Naive thymus-derived CD4-positive, alpha-beta T cell (primary cell): ENCODE measurements around the gene NSMF. TPM values are rescaled to one million over a fixed set of nuclear protein-coding genes. Genes with fewer than 3 reads are reported as not detected.
A peak's percentile ranks its signal among the peaks of the same experiment; 100 is the strongest.
"Not testable (repeated sequence)": the region's sequence is repeated elsewhere in the genome, so short reads cannot be mapped to it uniquely, and the experiment has no call there.

Experiments used
- ATAC-seq: fragments of 150-1000 bp; cut with Tn5 transposase; 2 replicates; pipeline ENCODE4 v1.10.0; 2021; ENCODE audit warnings: mild to moderate bottlenecking, moderate library complexity
- CTCF ChIA-PET: fragments of 350-600 bp; sonication (Branson Sonifier 250); formaldehyde crosslinking; loops from one replicate; lab custom pipeline; 2021; ENCODE audit warnings: antibody characterized with exemption; lab: Charles Lee
- POLR2A ChIA-PET: fragments of 350-600 bp; sonication (Branson Sonifier 250); formaldehyde crosslinking; loops from one replicate; lab custom pipeline; 2021; ENCODE audit warnings: antibody characterized with exemption, inconsistent platforms; lab: Charles Lee
- DNase-seq, 9 donors: peaks; one replicate each; pipeline versions ENCODE4 v3.0.0 to v3.0.0-alpha.2; 2020 to 2022; ENCODE audit warnings: mixed read lengths in 1 of 9
- H3K27ac ChIP-seq: one replicate; pipeline ENCODE4 v1.7.0; 2013; ENCODE audit warnings: mild to moderate bottlenecking, low read depth, low read length, moderate library complexity
- H3K27me3 ChIP-seq, 2 donors: one replicate each; pipeline ENCODE4 v1.7.0; 2013; ENCODE audit warnings: low read length in 2 of 2, mild to moderate bottlenecking in 2 of 2, moderate library complexity in 2 of 2; ENCODE audit not compliant: control insufficient read depth in 2 of 2, insufficient read depth in 2 of 2
- H3K36me3 ChIP-seq, 3 experiments: 1 replicate in 2 of 3; 2 replicates in 1 of 3; pipeline ENCODE4 v1.7.0; 2013; ENCODE audit warnings: low read length in 3 of 3, mild to moderate bottlenecking in 3 of 3, moderate library complexity in 1 of 3; ENCODE audit not compliant: insufficient read depth in 3 of 3, control insufficient read depth in 2 of 3
- H3K4me1 ChIP-seq, 2 donors: one replicate each; pipeline ENCODE4 v1.7.0; 2013; ENCODE audit warnings: low read length in 2 of 2, mild to moderate bottlenecking in 2 of 2, moderate library complexity in 1 of 2; ENCODE audit not compliant: control insufficient read depth in 2 of 2, insufficient read depth in 2 of 2
- H3K4me3 ChIP-seq: 2 replicates; pipeline ENCODE4 v1.7.0; 2013; ENCODE audit warnings: mild to moderate bottlenecking, low read length
- H3K9me3 ChIP-seq, 3 experiments: 1 replicate in 2 of 3; 2 replicates in 1 of 3; pipeline ENCODE4 v1.7.0; 2013; ENCODE audit warnings: low read length in 3 of 3; ENCODE audit not compliant: control insufficient read depth in 2 of 3
- H3K27ac Mint-ChIP-seq, 9 donors: one replicate each; pipeline ENCODE4 v1.8.0; 2020 to 2022; ENCODE audit warnings: mixed read lengths in 9 of 9, mild to moderate bottlenecking in 8 of 9, moderate library complexity in 5 of 9, inconsistent platforms in 2 of 9
- H3K27me3 Mint-ChIP-seq, 5 donors: one replicate each; pipeline ENCODE4 v1.8.0; 2021 to 2022; ENCODE audit warnings: mixed read lengths in 5 of 5, mild to moderate bottlenecking in 1 of 5
- H3K36me3 Mint-ChIP-seq, 5 donors: one replicate each; pipeline ENCODE4 v1.8.0; 2020 to 2022; ENCODE audit warnings: mixed read lengths in 5 of 5, mild to moderate bottlenecking in 3 of 5, inconsistent platforms in 1 of 5
- H3K4me1 Mint-ChIP-seq, 7 donors: one replicate each; pipeline ENCODE4 v1.8.0; 2020 to 2022; ENCODE audit warnings: mixed read lengths in 7 of 7, mild to moderate bottlenecking in 3 of 7, inconsistent platforms in 1 of 7
- H3K4me3 Mint-ChIP-seq, 10 donors: one replicate each; pipeline ENCODE4 v1.8.0; 2020 to 2022; ENCODE audit warnings: mild to moderate bottlenecking in 10 of 10, mixed read lengths in 10 of 10, moderate library complexity in 6 of 10, inconsistent platforms in 2 of 10
- H3K9me3 Mint-ChIP-seq, 11 donors: one replicate each; pipeline ENCODE4 v1.8.0; 2020 to 2022; ENCODE audit warnings: mixed read lengths in 11 of 11, mild to moderate bottlenecking in 4 of 11, inconsistent platforms in 1 of 11, moderate library complexity in 1 of 11
- intact Hi-C, 2 donors: fragments of 100-400 bp; cut with micrococcal nuclease; formaldehyde crosslinking; loops; one replicate each; pipeline ENCODE4 v1.15.1; 2023
- polyA plus RNA-seq, 2 donors: library from polyadenylated mRNA; unstranded; fragments of 300-500 nt; fragmentation: Illumina TruSeq; gene quantifications; one replicate each; pipeline ENCODE4 v1.2.3, GENCODE V29; 2021
- total RNA-seq, 6 experiments: library from RNA in 5 of 6; stranded (reverse) in 5 of 6; gene quantifications; 1 replicate in 5 of 6; 2 replicates in 1 of 6; pipeline ENCODE4 v1.2.3 and lab custom pipeline; 2021 to 2026

NSMF gene
- total and polyA plus RNA-seq, 7 experiments from 2014 or later, result 10.9 to 92.0 (median 29.0) TPM

DNA sequence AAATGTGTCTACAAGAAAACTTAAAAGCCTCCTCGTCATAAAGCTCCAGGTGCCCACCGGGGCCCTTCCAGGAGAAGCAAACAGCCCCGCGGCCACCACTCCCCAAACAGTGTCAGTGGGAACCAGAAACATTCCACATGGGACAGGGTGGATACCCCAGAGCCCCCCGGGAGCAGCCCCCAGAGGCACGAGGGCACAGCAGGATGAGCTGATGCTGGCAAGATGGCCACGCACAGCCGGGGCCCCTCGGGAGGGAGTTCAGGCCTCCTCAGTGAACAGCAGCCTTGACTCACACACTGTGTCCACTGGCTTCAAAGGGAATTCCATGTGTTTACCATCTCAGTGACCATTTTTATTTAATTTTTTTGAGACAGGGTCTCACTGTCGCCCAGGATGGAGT lies 46.7 kb downstream of the NSMF start:
- POLR2A ChIA-PET, result interaction anchor here (0.7 kb wide), 1 partner anchor 11 kb away, joined by 5 read pairs; no protein-coding TSS in a partner anchor
- H3K27ac ChIP-seq, result no peak overlapping the region
- intact Hi-C loops, result no loop called here
- Mint-ChIP-seq H3K27ac (no peak overlapping the region), H3K36me3 (peaks cover 0 to 6% (median 0%) of the 10 kb centered on the region in 5 donors), H3K27me3 (no peaks in the 10 kb centered on the region), H3K9me3 (no peaks in the 10 kb centered on the region), H3K4me3 (no peak overlapping the region), H3K4me1 (peaks cover 0 to 17% (median 5%) of the 10 kb centered on the region in 7 donors)
- H3K36me3 ChIP-seq, result no peaks in the 10 kb centered on the region
- DNase-seq (no peak), ATAC-seq (no peak)
- H3K4me1 ChIP-seq, result peaks cover 0 to 3% of the 10 kb centered on the region in 2 donors
- CTCF ChIA-PET, result interaction anchor here (0.9 kb wide), 1 partner anchor 10 kb away, joined by 4 read pairs; the partner anchor contains the start of gene EXD3
- no peaks in the 10 kb centered on the region for H3K9me3 ChIP-seq
- H3K27me3 ChIP-seq, result no peaks in the 10 kb centered on the region
- no peak overlapping the region for H3K4me3 ChIP-seq

DNA sequence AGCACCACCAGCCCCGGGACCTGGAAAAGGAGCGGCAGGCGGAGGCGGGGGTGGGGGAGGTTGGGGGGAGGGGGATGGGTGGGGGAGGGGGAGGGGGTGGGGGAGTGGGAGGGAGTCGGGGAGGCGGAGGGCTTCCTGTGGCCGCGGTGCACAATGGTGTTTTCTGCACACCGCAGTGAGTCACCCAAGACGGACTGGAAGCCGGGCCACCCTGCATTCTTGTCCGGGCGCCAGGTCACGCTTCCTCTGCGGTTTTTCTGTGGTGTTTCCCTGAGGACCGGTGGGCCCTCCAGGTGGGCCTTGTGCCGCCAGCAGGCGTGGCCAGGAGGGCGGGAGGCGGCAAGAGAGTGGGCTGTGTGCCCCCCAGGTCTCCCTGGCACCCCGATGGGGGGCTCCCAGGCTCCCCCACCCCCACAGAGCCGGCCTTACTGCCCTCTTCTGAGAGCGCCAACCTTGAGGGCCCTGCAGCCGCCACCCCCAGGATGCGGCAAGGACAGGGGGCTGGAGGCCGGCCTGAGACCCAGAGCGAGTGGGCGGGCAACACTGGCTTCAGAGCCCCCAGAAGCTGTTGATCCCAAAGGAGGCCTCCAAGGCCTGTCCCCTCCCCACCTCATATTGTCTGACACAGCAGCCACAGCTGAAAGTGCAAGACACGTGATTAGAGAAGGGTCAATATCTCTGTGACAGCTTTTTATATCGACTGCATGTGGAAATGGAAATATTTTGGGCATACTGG lies 47.3 kb downstream of the NSMF start:
- ATAC-seq, result peak; percentile 55
- peak overlapping the region in 2 of 10 donors; percentile 33 to 56 for H3K4me3 Mint-ChIP-seq
- CTCF ChIA-PET, result no interaction called here

DNA sequence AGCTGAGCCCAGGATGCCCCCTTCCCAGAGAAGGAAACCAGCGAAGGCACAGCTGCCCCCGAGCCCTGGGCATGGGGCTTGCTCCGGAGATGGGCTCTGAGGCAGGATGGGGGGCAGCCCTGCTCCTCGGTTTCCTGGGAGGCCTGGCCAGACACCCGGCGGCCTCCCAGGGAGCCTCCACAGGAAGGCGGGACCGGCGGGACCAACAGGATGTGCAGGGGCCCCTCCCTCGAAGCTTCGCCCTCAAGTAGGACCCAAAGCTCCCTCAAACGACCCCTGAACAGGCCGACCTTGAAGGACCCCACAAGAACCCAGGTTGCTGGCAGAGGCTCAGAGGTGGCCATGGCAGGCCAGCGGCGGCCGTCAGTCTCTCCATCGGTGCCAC lies 47.9 kb downstream of the NSMF start:
- H3K9me3 ChIP-seq, result no peaks in the 10 kb centered on the region
- CTCF ChIA-PET, result no interaction called here
- intact Hi-C loops, result no loop called here
- Mint-ChIP-seq H3K27me3 (no peaks in the 10 kb centered on the region), H3K27ac (no peak overlapping the region), H3K4me3 (peak overlapping the region in 2 of 10 donors; percentile 33 to 56), H3K4me1 (peaks cover under 1 to 17% (median 5%) of the 10 kb centered on the region in 7 donors), H3K36me3 (peaks cover 0 to 6% (median 0%) of the 10 kb centered on the region in 5 donors), H3K9me3 (no peaks in the 10 kb centered on the region)
- H3K36me3 ChIP-seq, result no peaks in the 10 kb centered on the region
- no peak overlapping the region for H3K4me3 ChIP-seq
- POLR2A ChIA-PET, result no interaction called here
- DNase-seq (no peak), ATAC-seq (no peak)
- H3K4me1 ChIP-seq, result peaks cover 3% of the 10 kb centered on the region in 2 donors
- no peaks in the 10 kb centered on the region for H3K27me3 ChIP-seq
- no peak overlapping the region for H3K27ac ChIP-seq

More for the DNA sequence above, 47.3 kb downstream of the NSMF start:
- Mint-ChIP-seq H3K27me3 (no peaks in the 10 kb centered on the region), H3K9me3 (no peaks in the 10 kb centered on the region), H3K36me3 (peaks cover 0 to 6% (median 0%) of the 10 kb centered on the region in 5 donors), H3K27ac (no peak overlapping the region), H3K4me1 (peaks cover 0 to 17% (median 5%) of the 10 kb centered on the region in 7 donors)
- no peaks in the 10 kb centered on the region for H3K27me3 ChIP-seq
- H3K9me3 ChIP-seq, result no peaks in the 10 kb centered on the region
- no peak overlapping the region for H3K4me3 ChIP-seq
- H3K36me3 ChIP-seq, result no peaks in the 10 kb centered on the region
- peaks cover 3% of the 10 kb centered on the region in 2 donors for H3K4me1 ChIP-seq
- peak in 1 of 9 donors; percentile 47 for DNase-seq
- H3K27ac ChIP-seq, result no peak overlapping the region
- POLR2A ChIA-PET, result interaction anchor here (0.7 kb wide), 1 partner anchor 11 kb away, joined by 5 read pairs; no protein-coding TSS in a partner anchor
- intact Hi-C loops, result no loop called here

DNA sequence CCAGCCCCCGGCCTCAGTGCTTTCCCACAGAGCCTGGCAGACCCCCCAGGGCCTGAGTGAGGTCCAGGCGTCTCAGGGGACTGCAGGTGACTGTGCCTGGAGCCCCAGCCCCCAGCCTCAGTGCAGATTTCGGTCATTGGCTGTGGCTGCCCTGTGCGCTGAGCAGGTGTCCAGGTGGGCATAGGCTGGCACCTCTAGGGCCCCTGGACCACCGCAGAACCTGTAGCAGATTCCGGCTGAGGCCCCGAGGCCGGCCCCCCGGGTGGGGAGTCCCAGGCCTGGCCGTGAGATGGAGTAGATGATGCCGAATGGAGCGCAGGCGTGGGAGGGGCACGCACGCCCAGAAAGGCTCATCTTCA lies 48.3 kb downstream of the NSMF start:
- DNase-seq (no peak), ATAC-seq (no peak)
- Mint-ChIP-seq H3K4me1 (peaks cover 3 to 17% (median 5%) of the 10 kb centered on the region in 7 donors), H3K36me3 (peaks cover 0 to 6% (median 0%) of the 10 kb centered on the region in 5 donors), H3K4me3 (peak overlapping the region in 1 of 10 donors; percentile 56), H3K27ac (no peak overlapping the region), H3K27me3 (peaks cover 0 to 3% (median 0%) of the 10 kb centered on the region in 5 donors), H3K9me3 (no peaks in the 10 kb centered on the region)
- Histone ChIP-seq H3K4me1 (peaks cover 3% of the 10 kb centered on the region in 2 donors), H3K27ac (no peak overlapping the region), H3K36me3 (no peaks in the 10 kb centered on the region), H3K9me3 (no peaks in the 10 kb centered on the region), H3K27me3 (no peaks in the 10 kb centered on the region), H3K4me3 (no peak overlapping the region)
- ChIA-PET POLR2A (no interaction called here), CTCF (no interaction called here)
- intact Hi-C loops, result no loop called here

DNA sequence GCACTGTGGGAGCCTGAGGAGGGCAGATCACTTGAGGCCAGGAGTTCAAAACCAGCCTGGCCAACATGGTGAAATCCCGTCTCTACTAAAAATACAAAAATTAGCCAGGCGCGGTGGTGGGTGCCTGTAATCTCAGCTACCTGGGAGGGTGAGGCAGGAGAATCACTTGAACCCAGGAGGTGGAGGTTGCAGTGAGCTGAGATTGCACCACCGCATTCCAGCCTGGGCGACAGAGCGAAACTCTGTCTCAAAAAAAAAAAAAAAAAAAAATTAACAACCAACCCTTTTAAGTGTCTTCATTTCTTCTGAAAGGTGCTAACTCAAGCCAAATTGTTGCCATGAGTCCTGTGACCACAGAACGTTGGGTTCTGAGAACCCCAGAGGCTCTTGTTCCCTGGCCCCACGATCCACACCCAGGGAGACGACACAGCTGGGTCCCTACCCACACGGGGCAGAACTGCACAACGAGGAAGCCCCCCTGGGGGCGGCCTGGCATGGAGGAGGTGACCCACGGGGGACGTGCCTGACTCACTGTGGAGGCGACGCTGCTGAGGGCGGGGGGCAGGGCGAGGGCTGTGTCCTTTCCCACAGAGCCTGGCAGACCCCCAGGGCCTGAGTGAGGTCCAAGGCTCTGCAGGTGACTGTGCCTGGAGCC lies 48.8 kb downstream of the NSMF start:
- H3K27ac ChIP-seq, ATAC-seq, H3K27ac Mint-ChIP-seq, H3K27me3 ChIP-seq, H3K9me3 ChIP-seq, H3K4me1 ChIP-seq, H3K36me3 Mint-ChIP-seq, POLR2A ChIA-PET, H3K36me3 ChIP-seq, DNase-seq, H3K9me3 Mint-ChIP-seq, intact Hi-C loops, H3K4me3 ChIP-seq, H3K27me3 Mint-ChIP-seq: not testable (repeated sequence)
- Mint-ChIP-seq H3K4me1 (peaks cover 3 to 17% (median 8%) of the 10 kb centered on the region in 7 donors), H3K4me3 (peak overlapping the region in 2 of 10 donors; percentile 14 to 56)
- CTCF ChIA-PET, result interaction anchor here (1.1 kb wide), 1 partner anchor 108 kb away, joined by 4 read pairs; the partner anchor contains the start of gene NRARP

DNA sequence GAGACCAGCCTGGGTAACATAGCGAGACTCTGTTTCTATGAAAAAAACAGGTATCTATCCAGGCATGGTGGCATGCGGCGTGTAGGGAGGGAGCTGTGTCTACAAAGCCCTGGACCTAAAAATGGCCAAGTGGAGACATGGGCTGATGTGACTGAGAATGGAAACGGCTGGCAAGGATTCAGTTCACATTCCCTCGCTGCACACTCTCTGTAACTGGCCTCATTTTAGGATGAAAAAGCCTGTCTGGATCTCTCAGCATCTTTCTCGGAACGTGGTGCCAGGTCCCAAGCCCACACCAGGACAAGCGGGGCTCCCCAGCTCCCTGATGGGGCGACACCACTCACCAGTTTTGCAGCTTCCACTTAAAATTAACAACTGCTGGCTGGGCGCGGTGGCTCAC lies 49.6 kb downstream of the NSMF start:
- Mint-ChIP-seq H3K9me3 (no peaks in the 10 kb centered on the region), H3K4me1 (peaks cover 3 to 14% (median 8%) of the 10 kb centered on the region in 7 donors), H3K4me3 (peak overlapping the region in 2 of 10 donors; percentile 28 to 74), H3K27me3 (peaks cover 0 to 4% (median 0%) of the 10 kb centered on the region in 5 donors), H3K27ac (no peak overlapping the region), H3K36me3 (peaks cover 0 to 5% (median 0%) of the 10 kb centered on the region in 5 donors)
- no peak for ATAC-seq
- intact Hi-C loops, result no loop called here
- H3K9me3 ChIP-seq, result no peaks in the 10 kb centered on the region
- H3K27ac ChIP-seq, result no peak overlapping the region
- peaks cover 3% of the 10 kb centered on the region in 2 donors for H3K4me1 ChIP-seq
- ChIA-PET POLR2A (no interaction called here), CTCF (interaction anchor here (1.1 kb wide), 1 partner anchor 108 kb away, joined by 4 read pairs; the partner anchor contains the start of gene NRARP)
- H3K27me3 ChIP-seq, result no peaks in the 10 kb centered on the region
- no peak overlapping the region for H3K4me3 ChIP-seq
- no peak for DNase-seq
- H3K36me3 ChIP-seq, result no peaks in the 10 kb centered on the region
